Keratinocyte (primary cell): ENCODE data around the gene SYT1. TPM values are rescaled to one million over a fixed set of nuclear protein-coding genes. Genes with fewer than 3 reads are reported as not detected.

Experiments used
- DNase-seq: peaks from one replicate; pipeline ENCODE4 v3.0.0-alpha.2; 2011; ENCODE audit warnings: low read depth, missing footprints, low spot score
- FAIRE-seq: peaks from 2 replicates; lab custom pipeline; 2011; peaks lifted over from hg19 to GRCh38; lab: Jason Lieb, UNC
- H2AFZ ChIP-seq: 2 replicates; pipeline ENCODE4 v1.6.0; 2012; ENCODE audit warnings: low read length, control low read depth, inconsistent platforms; ENCODE audit not compliant: control insufficient read depth
- H3K27ac ChIP-seq: 2 replicates; pipeline ENCODE4 v1.5.1; 2011; ENCODE audit warnings: low read length; ENCODE audit not compliant: control insufficient read depth, insufficient read depth
- H3K27me3 ChIP-seq: 3 replicates; pipeline ENCODE4 v1.6.0; 2011; ENCODE audit warnings: low read length; ENCODE audit not compliant: control insufficient read depth, insufficient read depth; ENCODE audit errors: extremely low read depth
- H3K36me3 ChIP-seq, 2 experiments: 2 replicates in 1 of 2; 3 replicates in 1 of 2; pipeline ENCODE4 v1.5.1; 2011; ENCODE audit warnings: low read length in 2 of 2, mild to moderate bottlenecking in 1 of 2; ENCODE audit not compliant: control insufficient read depth in 2 of 2, insufficient read depth in 2 of 2; ENCODE audit errors: extremely low read depth in 1 of 2
- H3K4me1 ChIP-seq: 3 replicates; pipeline ENCODE4 v1.5.1; 2011; ENCODE audit warnings: low read length; ENCODE audit not compliant: control insufficient read depth, insufficient read depth; ENCODE audit errors: extremely low read depth
- H3K4me2 ChIP-seq: 3 replicates; pipeline ENCODE4 v1.6.0; 2011; ENCODE audit warnings: low read depth, low read length; ENCODE audit not compliant: control insufficient read depth, insufficient read depth; ENCODE audit errors: extremely low read depth
- H3K4me3 ChIP-seq, 3 experiments: fragments of 200-600 bp in 1 of 3; sonication (generic) in 1 of 3; 2 replicates in 2 of 3; 3 replicates in 1 of 3; pipeline ENCODE4 v1.5.1; 2011 to 2016; ENCODE audit warnings: low read length in 3 of 3, mild to moderate bottlenecking in 3 of 3, control low read depth in 2 of 3, inconsistent platforms in 1 of 3, low read depth in 1 of 3, mixed read lengths in 1 of 3, mixed run types in 1 of 3, moderate library complexity in 1 of 3; ENCODE audit not compliant: control insufficient read depth in 2 of 3, insufficient read depth in 2 of 3; ENCODE audit errors: extremely low read depth in 1 of 3
- H3K79me2 ChIP-seq: 2 replicates; pipeline ENCODE4 v1.6.0; 2012; ENCODE audit warnings: low read length; ENCODE audit not compliant: control insufficient read depth, insufficient read depth
- H3K9ac ChIP-seq: 3 replicates; pipeline ENCODE4 v1.6.0; 2011; ENCODE audit warnings: low read length; ENCODE audit not compliant: control insufficient read depth, insufficient read depth; ENCODE audit errors: extremely low read depth
- H3K9me1 ChIP-seq: 3 replicates; pipeline ENCODE4 v1.6.0; 2011; ENCODE audit warnings: low read length; ENCODE audit not compliant: control insufficient read depth, insufficient read depth; ENCODE audit errors: extremely low read depth
- H3K9me3 ChIP-seq: 2 replicates; pipeline ENCODE4 v1.5.1; 2012; ENCODE audit warnings: low read depth, low read length; ENCODE audit not compliant: control insufficient read depth
- H4K20me1 ChIP-seq: 3 replicates; pipeline ENCODE4 v1.6.0; 2011; ENCODE audit warnings: low read length; ENCODE audit not compliant: control insufficient read depth, insufficient read depth; ENCODE audit errors: extremely low read depth
- CTCF ChIP-seq, 3 experiments: IDR thresholded peaks in 1 of 3; conservative IDR thresholded peaks in 1 of 3; optimal IDR thresholded peaks in 1 of 3; 2 replicates in 2 of 3; 3 replicates in 1 of 3; pipeline versions ENCODE3 to v1.5.1; 2011; ENCODE audit warnings: low read length in 3 of 3, mild to moderate bottlenecking in 3 of 3, moderate library complexity in 2 of 3, control low read depth in 1 of 3, inconsistent platforms in 1 of 3; ENCODE audit not compliant: insufficient read depth in 2 of 3; ENCODE audit errors: extremely low read depth in 1 of 3
- EZH2 ChIP-seq: IDR thresholded peaks from one replicate; pipeline ENCODE4 v1.6.1; 2012; ENCODE audit warnings: inconsistent platforms, mild to moderate bottlenecking, low read length, moderate library complexity
- dilution Hi-C: fragments of 300-500 bp; cut with MboI; formaldehyde crosslinking; loops from one replicate; pipeline ENCODE4 v1.7.0; 2020; ENCODE audit warnings: low sequenced_read_pairs; ENCODE audit not compliant: extremely low pct_ligation_motif_present
- polyA plus RNA-seq, 5 experiments: library from polyadenylated mRNA; depleted of rRNA in 3 of 5; stranded (reverse) in 3 of 5; stranded (forward) in 1 of 5; unstranded in 1 of 5; fragments of >200 nt; gene quantifications; 1 replicate in 1 of 5; 2 replicates in 3 of 5; 3 replicates in 1 of 5; pipeline versions ENCODE4 v1.2.1 to v1.2.3, GENCODE V29; 2011 to 2012; ENCODE audit warnings: missing spikeins in 2 of 5, low read depth in 1 of 5, low replicate concordance in 1 of 5
- small RNA-seq, 3 experiments: library from RNA; depleted of rRNA; stranded (forward); fragments of <200 nt; gene quantifications; one replicate each; pipeline ENCODE3, GENCODE V24; 2012; ENCODE audit warnings: low read depth in 3 of 3, low replicate concordance in 1 of 3; ENCODE audit not compliant: insufficient read length in 3 of 3

The SYT1 gene
- polyA plus RNA-seq, 1 donor (not counting 4 experiments of a cell fraction or from before 2014, with no cell fraction given), result 6.1 TPM

GRCh38 chr12:79487386-79488110 is 623.0 kb downstream of the SYT1 start:
- H3K27me3 ChIP-seq, result no peaks in the 10 kb centered on the region
- no peak overlapping the region for H3K4me2 ChIP-seq
- no peaks in the 10 kb centered on the region for H3K4me1 ChIP-seq
- TF ChIP-seq CTCF (optimal IDR thresholded peaks at IDR 0.05 in 1 of 3, IDR thresholded peaks at IDR 0.05 in 1 of 3, conservative IDR thresholded peaks at IDR 0.05 in 1 of 3; ENCODE audit: extremely low read depth in 1 of 3, insufficient read depth in 2 of 3, low read length in 3 of 3), result no peak
- TF ChIP-seq EZH2, result no peak
- H2AFZ ChIP-seq, result no peak overlapping the region
- no peaks in the 10 kb centered on the region for H3K9me1 ChIP-seq
- no peak for FAIRE-seq
- dilution Hi-C loops, result no loop called here
- no peak overlapping the region for H3K4me3 ChIP-seq
- no peaks in the 10 kb centered on the region for H4K20me1 ChIP-seq
- H3K9ac ChIP-seq, result no peak overlapping the region
- H3K27ac ChIP-seq, result no peak overlapping the region
- no peak for DNase-seq
- H3K9me3 ChIP-seq, result no peaks in the 10 kb centered on the region
- H3K79me2 ChIP-seq, result no peaks in the 10 kb centered on the region
- H3K36me3 ChIP-seq, result no peaks in the 10 kb centered on the region

Small RNAs within 50 kb of the gene (small RNA-seq; reads per million reads assigned to genes)
- gene MIR1252, result 0 to 2.3 (median 2.3) reads per million in 3 experiments
